ENCODE results near the gene CFTR.

CFTR gene

DNA sequence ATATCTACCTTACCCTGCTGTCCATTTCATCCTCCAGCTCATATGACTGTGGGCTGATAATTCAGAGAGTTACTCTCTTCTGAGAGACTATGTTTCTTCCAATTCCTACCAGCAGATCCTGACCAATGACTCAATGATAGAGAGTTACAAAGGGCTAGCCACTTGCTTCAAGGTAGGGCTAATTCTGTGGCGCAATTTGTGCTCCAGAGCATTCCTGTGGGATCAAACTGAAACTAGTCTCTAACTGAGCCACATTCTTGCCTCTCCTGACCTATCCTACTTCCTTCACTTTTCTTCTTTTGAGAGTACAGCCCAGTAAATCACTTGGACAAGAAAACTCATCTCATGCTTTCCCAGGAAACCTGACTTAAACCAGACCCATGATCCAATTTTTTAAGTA lies 34.6 kb upstream of the CFTR start:
- Histone ChIP-seq H3K9ac (ENCODE audit: low read length) (no peak overlapping the region), H4K20me1 (ENCODE audit: insufficient read depth, low read length) (no peaks in the 10 kb centered on the region), H3K36me3 (ENCODE audit: insufficient read depth, low read length) (no peaks in the 10 kb centered on the region), H2AFZ (ENCODE audit: low read length) (no peak overlapping the region), H3K4me2 (ENCODE audit: low read length) (no peak overlapping the region), H3K4me1 (ENCODE audit: insufficient read depth, low read length, severe bottlenecking) (no peaks in the 10 kb centered on the region), H3K27me3 (ENCODE audit: insufficient read depth, low read length) (no peaks in the 10 kb centered on the region), H3K9me2 (ENCODE audit: low read depth, low read length) (no peaks in the 10 kb centered on the region), H3K9me3 (ENCODE audit: low read length) (no peaks in the 10 kb centered on the region), H3K27ac (ENCODE audit: low read depth, low read length, poor library complexity, severe bottlenecking) (no peak overlapping the region), H3K79me2 (ENCODE audit: insufficient read depth, low read length) (no peaks in the 10 kb centered on the region), H3F3A (ENCODE audit: insufficient read depth, low read length) (no peaks in the 10 kb centered on the region), H3K4me3 (ENCODE audit: low read depth, low read length, poor library complexity, severe bottlenecking) (no peak overlapping the region)
- TF ChIP-seq, protein P1, sequence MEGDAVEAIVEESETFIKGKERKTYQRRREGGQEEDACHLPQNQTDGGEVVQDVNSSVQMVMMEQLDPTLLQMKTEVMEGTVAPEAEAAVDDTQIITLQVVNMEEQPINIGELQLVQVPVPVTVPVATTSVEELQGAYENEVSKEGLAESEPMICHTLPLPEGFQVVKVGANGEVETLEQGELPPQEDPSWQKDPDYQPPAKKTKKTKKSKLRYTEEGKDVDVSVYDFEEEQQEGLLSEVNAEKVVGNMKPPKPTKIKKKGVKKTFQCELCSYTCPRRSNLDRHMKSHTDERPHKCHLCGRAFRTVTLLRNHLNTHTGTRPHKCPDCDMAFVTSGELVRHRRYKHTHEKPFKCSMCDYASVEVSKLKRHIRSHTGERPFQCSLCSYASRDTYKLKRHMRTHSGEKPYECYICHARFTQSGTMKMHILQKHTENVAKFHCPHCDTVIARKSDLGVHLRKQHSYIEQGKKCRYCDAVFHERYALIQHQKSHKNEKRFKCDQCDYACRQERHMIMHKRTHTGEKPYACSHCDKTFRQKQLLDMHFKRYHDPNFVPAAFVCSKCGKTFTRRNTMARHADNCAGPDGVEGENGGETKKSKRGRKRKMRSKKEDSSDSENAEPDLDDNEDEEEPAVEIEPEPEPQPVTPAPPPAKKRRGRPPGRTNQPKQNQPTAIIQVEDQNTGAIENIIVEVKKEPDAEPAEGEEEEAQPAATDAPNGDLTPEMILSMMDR (IDR thresholded peaks at IDR 0.05; ENCODE audit: low read length), result no peak
- no peak for TF ChIP-seq EZH2 (IDR thresholded peaks at IDR 0.05; ENCODE audit: borderline replicate concordance, low read length)

DNA sequence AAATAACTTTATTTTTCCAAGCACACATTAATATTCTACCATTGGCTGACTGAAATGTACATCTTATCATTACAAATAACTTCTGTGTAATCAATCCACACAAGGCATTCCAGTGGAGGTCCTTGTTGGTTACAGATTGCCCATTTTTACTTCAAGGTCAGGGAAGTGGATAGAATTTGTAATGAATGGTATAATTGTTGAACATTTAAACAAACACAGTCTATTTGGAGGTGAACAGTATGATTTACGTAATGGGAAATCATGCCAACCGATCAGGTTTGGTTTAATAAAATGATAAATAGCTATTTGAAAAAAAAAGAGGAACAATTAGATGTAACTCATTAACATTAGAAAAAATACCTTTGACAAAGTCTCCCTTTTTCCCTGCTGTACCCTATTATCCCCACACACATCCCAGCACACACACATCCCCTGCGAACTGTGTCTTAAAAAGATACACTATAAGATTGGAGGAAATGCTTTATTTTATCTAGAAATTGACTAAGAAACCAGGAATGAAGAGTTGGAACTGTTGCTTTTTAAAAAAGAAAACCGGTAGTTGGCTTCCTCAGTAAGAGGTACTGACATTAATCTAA lies 33.5 kb upstream of the CFTR start:
- Histone ChIP-seq H4K20me1 (ENCODE audit: insufficient read depth, low read length) (no peaks in the 10 kb centered on the region), H2AFZ (ENCODE audit: low read length) (no peak overlapping the region), H3K9me3 (ENCODE audit: low read length) (no peaks in the 10 kb centered on the region), H3K79me2 (ENCODE audit: insufficient read depth, low read length) (no peaks in the 10 kb centered on the region), H3K4me1 (ENCODE audit: insufficient read depth, low read length, severe bottlenecking) (no peaks in the 10 kb centered on the region), H3K4me3 (ENCODE audit: low read depth, low read length, poor library complexity, severe bottlenecking) (no peak overlapping the region), H3K27me3 (ENCODE audit: insufficient read depth, low read length) (no peaks in the 10 kb centered on the region), H3F3A (ENCODE audit: insufficient read depth, low read length) (no peaks in the 10 kb centered on the region), H3K4me2 (ENCODE audit: low read length) (no peak overlapping the region), H3K36me3 (ENCODE audit: insufficient read depth, low read length) (no peaks in the 10 kb centered on the region), H3K9me2 (ENCODE audit: low read depth, low read length) (no peaks in the 10 kb centered on the region), H3K27ac (ENCODE audit: low read depth, low read length, poor library complexity, severe bottlenecking) (no peak overlapping the region), H3K9ac (ENCODE audit: low read length) (no peak overlapping the region)
- TF ChIP-seq, protein P1 (IDR thresholded peaks at IDR 0.05; ENCODE audit: low read length), result no peak
- no peak for TF ChIP-seq EZH2 (IDR thresholded peaks at IDR 0.05; ENCODE audit: borderline replicate concordance, low read length)

DNA sequence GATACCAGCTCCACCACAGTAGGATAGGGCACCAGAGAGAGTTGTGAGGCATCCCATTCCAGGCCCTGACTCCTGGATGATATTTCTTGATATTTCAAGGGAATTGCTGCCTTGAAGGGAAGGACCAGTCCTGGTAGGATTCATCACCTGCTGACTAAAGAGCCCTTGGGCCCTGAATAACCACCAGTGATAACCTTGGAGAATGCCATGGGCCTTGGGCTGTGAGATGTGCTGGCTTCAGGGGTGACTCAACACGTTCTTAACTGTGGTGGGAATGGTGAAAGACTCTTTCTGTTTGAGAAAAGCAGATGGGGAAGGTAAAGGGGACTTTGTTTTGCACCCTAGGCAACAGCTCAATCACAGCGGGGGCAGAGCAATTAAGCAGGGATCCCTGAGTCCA lies 31.2 kb upstream of the CFTR start:
- TF ChIP-seq, protein P1 (IDR thresholded peaks at IDR 0.05; ENCODE audit: low read length), result no peak
- TF ChIP-seq EZH2 (IDR thresholded peaks at IDR 0.05; ENCODE audit: borderline replicate concordance, low read length), result no peak
- Histone ChIP-seq H3K4me3 (ENCODE audit: low read depth, low read length, poor library complexity, severe bottlenecking) (no peak overlapping the region), H3K9me3 (ENCODE audit: low read length) (no peaks in the 10 kb centered on the region)

More for the DNA sequence above, 31.2 kb upstream of the CFTR start:
- Histone ChIP-seq H3F3A (ENCODE audit: insufficient read depth, low read length) (no peaks in the 10 kb centered on the region), H3K27ac (ENCODE audit: low read depth, low read length, poor library complexity, severe bottlenecking) (no peak overlapping the region), H3K9me2 (ENCODE audit: low read depth, low read length) (no peaks in the 10 kb centered on the region), H3K79me2 (ENCODE audit: insufficient read depth, low read length) (no peaks in the 10 kb centered on the region), H3K36me3 (ENCODE audit: insufficient read depth, low read length) (no peaks in the 10 kb centered on the region), H2AFZ (ENCODE audit: low read length) (no peak overlapping the region), H3K4me2 (ENCODE audit: low read length) (no peak overlapping the region), H3K27me3 (ENCODE audit: insufficient read depth, low read length) (no peaks in the 10 kb centered on the region), H3K4me1 (ENCODE audit: insufficient read depth, low read length, severe bottlenecking) (no peaks in the 10 kb centered on the region), H4K20me1 (ENCODE audit: insufficient read depth, low read length) (no peaks in the 10 kb centered on the region), H3K9ac (ENCODE audit: low read length) (no peak overlapping the region)

Data from OCI-LY1 (cell line).